ENCODE data around the gene ANKRD62.
A peak's percentile ranks its signal among the peaks of the same experiment; 100 is the strongest.

DNA sequence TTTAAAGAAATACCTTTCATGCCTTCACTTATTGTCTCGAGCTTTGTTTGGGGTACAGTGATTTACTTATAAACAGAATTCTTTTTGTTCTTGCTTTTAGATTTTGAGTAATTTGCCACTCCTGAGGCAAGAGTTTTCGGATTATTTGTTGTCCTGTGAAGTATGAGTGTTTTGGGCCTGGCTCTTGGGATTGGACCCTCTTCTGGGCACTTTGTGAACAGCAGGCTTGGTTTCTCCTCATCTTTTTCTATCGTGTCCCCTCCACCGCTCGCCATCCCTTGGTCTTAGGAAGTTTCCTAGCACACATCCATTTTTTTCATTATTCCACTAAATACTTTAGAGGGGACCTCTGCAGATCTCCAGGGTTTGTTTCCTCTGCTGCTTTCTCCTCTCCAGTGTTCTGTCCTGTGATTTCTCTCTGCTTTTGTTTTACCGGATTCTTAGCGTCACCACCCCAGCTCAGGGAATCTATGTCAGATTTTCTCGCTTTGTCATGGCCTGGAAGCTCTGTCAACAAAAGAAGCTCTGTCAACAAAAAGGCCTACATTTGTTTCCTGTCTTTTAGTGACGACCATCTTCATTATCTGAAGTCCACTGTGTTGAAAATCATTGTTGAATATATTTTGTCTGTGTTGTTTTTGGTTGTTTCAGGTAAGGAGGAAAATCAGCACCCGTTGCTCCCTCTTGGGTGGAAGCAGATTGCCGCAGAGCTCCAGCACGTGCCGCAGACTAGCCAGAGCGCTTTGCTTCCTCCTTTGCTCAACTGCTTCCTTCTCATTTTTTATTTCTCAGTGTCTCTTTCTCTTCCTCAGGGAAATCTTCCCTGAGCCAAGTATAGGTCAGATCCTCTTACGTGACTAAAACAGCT lies 27.8 kb downstream of the ANKRD62 start:
- TF ChIP-seq, protein P1, sequence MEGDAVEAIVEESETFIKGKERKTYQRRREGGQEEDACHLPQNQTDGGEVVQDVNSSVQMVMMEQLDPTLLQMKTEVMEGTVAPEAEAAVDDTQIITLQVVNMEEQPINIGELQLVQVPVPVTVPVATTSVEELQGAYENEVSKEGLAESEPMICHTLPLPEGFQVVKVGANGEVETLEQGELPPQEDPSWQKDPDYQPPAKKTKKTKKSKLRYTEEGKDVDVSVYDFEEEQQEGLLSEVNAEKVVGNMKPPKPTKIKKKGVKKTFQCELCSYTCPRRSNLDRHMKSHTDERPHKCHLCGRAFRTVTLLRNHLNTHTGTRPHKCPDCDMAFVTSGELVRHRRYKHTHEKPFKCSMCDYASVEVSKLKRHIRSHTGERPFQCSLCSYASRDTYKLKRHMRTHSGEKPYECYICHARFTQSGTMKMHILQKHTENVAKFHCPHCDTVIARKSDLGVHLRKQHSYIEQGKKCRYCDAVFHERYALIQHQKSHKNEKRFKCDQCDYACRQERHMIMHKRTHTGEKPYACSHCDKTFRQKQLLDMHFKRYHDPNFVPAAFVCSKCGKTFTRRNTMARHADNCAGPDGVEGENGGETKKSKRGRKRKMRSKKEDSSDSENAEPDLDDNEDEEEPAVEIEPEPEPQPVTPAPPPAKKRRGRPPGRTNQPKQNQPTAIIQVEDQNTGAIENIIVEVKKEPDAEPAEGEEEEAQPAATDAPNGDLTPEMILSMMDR (conservative IDR thresholded peaks at IDR 0.05; ENCODE audit: low read length), result peak; percentile 25
- no peak for TF ChIP-seq EZH2phosphoT487 (IDR thresholded peaks at IDR 0.05; ENCODE audit: borderline replicate concordance)
